Fibroblast of mammary gland (primary cell): ENCODE measurements around the gene MDM1.

Experiments used
- DNase-seq: peaks from one replicate; pipeline ENCODE4 v3.0.0-alpha.2; 2010; ENCODE audit warnings: low read depth
- H3K4me3 ChIP-seq: 2 replicates; pipeline ENCODE4 v1.5.1; 2011; ENCODE audit warnings: low read depth, mild to moderate bottlenecking, low read length, moderate library complexity; ENCODE audit not compliant: control insufficient read depth
- CTCF ChIP-seq: conservative IDR thresholded peaks from 2 replicates; pipeline ENCODE4 v1.5.1; 2011; ENCODE audit warnings: low read depth, low read length, inconsistent platforms; ENCODE audit not compliant: control insufficient read depth, insufficient read depth

Gene MDM1

GRCh38 chr12:68293347-68293746 is 38.8 kb downstream of the MDM1 start:
- no peak overlapping the region for H3K4me3 ChIP-seq
- peak; percentile 11 for DNase-seq
- TF ChIP-seq CTCF: no peak

GRCh38 chr12:68292151-68292943 is 39.8 kb downstream of the MDM1 start:
- H3K4me3 ChIP-seq: no peak overlapping the region
- no peak for DNase-seq
- TF ChIP-seq CTCF: no peak

GRCh38 chr12:68291396-68292036 is 40.6 kb downstream of the MDM1 start:
- no peak overlapping the region for H3K4me3 ChIP-seq
- no peak for TF ChIP-seq CTCF
- DNase-seq: no peak

- no peak overlapping the region for H3K4me3 ChIP-seq
- no peak for DNase-seq
- no peak for TF ChIP-seq CTCF
These were observed 42.0 kb downstream of the MDM1 start for GRCh38 chr12:68290126-68290525.

- no peak overlapping the region for H3K4me3 ChIP-seq
- no peak for DNase-seq
- no peak for TF ChIP-seq CTCF
These were observed 45.1 kb downstream of the MDM1 start for GRCh38 chr12:68287106-68287505.

GRCh38 chr12:68286396-68286795 is 45.8 kb downstream of the MDM1 start:
- no peak for TF ChIP-seq CTCF
- H3K4me3 ChIP-seq: no peak overlapping the region
- no peak for DNase-seq

GRCh38 chr12:68285541-68285940 is 46.6 kb downstream of the MDM1 start:
- H3K4me3 ChIP-seq: no peak overlapping the region
- DNase-seq: no peak

More at GRCh38 chr12:68285541-68285940, 46.6 kb downstream of the MDM1 start:
- no peak for TF ChIP-seq CTCF
